GM21786 (cell line): ENCODE measurements around the gene TACC2.

Experiments used
- ATAC-seq: cut with Tn5 transposase; IDR thresholded peaks from one replicate; pipeline ENCODE4 v1.9.1; 2021; ENCODE audit not compliant: unreplicated experiment

The TACC2 gene

GRCh38 chr10:122245136-122245535 lies 256.2 kb downstream of the TACC2 start:
- no peak for ATAC-seq

DNA sequence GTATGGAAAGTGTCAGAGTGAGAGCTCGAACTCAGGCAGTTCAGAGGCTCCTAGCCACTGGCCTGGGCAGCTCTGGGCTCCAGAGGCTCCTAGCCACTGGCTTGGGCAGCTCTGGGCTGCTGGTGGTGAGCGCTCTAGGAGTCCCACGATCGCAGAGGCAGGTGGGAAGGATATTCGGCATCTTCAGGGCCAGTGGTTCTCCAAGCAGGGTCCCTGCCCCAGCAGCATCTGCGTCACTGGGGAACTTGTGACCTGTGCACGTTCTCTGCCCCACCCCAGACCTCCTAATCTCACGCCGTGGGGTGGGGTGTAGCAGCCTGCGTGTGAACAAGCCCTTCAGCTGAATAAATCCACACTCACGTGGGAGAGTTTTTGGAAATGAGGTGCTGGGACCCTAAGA lies 256.9 kb downstream of the TACC2 start:
- no peak for ATAC-seq

GRCh38 chr10:122246830-122247520 lies 258.0 kb downstream of the TACC2 start:
- no peak for ATAC-seq

GRCh38 chr10:122248356-122249302 lies 259.7 kb downstream of the TACC2 start:
- no peak for ATAC-seq

GRCh38 chr10:122249303-122249850 lies 260.4 kb downstream of the TACC2 start:
- ATAC-seq: no peak

GRCh38 chr10:122249991-122250750 lies 261.2 kb downstream of the TACC2 start:
- no peak for ATAC-seq

DNA sequence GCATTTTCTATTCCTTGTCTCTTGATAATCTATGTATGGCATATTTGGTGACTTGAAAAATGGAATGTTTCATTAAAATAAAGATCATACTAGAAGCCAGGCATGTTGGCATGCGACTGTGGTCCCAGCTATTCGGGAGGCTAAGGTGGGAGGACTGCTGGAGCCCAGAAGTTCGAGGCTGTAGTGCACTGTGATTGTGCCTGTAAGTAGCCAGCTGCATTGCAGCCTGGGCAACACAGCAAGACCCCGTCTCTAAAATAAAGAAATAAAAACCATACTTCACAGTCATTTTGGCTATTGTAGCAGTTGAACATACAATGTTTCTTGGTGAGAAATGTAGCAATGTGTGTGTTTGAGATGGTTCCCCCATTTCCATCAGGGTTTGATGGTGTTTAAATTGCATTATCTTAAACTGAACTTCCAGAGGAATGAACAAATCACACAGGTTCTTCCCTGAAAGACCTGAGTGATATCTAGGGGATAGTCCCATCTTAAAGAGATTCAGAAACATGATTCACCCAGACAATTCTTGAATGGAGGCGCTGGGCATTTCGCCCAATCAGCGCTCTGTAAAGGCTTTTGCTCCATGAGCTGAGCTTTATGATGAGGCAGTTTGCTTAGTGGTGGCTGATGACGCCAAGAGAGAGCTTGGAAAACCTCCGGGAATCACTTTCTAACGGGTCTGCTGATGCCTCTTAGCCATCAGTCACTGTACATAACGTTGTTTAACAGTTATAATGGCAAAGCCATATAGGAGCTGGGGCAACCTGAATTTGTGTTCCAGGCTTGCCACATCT lies 262.7 kb downstream of the TACC2 start:
- ATAC-seq: no peak

- ATAC-seq: no peak
Observed at GRCh38 chr10:122252805-122253204, 263.8 kb downstream of the TACC2 start.

DNA sequence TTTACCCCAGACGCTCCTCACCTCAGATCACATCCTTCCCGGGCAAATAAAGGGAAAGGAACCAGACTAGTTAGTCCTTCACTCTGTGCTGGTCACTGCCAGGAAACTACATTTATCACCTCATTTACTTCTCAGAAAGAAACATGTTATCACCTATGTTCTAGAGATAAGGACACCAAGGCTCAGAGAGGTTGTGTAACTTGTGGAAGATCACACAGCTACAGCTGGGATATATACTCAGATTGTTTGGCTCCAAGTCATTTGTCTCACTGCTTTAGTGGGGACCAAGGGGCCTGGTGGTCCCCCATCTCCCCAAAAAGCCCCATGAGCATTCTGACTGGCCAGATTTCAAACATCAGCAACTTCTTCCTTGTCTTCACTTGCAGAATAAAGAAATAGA lies 264.6 kb downstream of the TACC2 start:
- ATAC-seq: no peak

GRCh38 chr10:122254831-122255230 lies 265.9 kb downstream of the TACC2 start:
- no peak for ATAC-seq

DNA sequence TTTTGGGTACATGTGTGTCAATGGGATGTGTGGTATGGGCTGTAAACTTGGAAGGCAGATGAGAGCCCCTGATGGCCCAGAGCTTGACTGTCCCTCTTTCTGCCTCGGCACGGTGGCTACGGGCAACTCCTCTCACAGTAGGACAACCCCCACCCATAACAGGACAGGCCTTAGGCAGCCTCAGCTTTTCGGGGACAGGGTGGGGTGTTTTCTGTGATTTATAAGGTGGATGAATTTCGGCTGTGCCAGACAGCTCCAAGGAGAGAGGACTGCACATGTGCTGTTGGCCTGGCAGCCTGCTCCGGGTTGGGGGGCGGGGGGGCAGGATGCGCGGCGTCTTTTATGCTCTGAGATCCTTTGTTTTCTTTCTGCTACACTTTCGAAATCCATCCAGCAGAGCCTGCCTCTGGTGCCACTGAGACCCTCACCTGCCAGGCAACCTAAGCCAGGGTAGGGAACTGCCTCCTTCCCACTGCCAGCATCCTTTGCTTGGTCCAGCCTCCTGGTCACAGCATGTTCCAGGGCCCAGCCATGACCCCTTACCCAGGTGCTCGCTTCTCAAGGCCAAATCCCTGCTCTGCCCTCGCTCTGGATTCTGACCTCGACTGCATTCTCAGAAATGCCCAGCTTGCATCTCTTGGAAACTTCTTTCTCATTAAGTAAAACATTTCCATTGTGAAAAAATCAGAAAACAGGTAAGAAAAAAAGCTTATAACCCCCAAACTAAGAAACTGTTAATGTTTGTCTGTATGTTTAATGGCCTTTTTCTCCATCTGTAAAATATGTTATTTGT lies 266.7 kb downstream of the TACC2 start:
- no peak for ATAC-seq

DNA sequence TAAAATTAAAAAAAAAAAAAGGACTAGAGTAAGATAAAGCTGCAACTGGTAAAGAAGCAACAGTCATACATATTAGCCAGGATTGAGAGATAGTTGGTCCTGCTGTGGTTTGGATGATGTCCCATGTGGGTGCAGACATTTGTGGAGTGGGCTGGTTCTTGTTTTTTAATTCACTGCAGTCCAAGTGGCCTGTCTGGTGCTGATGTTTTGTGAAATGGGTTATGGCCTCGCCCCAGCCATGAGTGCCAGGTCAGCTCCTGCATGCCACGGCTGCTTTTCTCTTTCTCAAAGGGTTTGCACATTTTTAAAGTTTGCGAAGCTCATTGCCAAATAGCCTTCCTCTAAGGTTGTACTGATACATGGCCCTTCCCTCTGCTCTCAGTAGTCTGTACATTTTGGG lies 268.1 kb downstream of the TACC2 start:
- no peak for ATAC-seq

DNA sequence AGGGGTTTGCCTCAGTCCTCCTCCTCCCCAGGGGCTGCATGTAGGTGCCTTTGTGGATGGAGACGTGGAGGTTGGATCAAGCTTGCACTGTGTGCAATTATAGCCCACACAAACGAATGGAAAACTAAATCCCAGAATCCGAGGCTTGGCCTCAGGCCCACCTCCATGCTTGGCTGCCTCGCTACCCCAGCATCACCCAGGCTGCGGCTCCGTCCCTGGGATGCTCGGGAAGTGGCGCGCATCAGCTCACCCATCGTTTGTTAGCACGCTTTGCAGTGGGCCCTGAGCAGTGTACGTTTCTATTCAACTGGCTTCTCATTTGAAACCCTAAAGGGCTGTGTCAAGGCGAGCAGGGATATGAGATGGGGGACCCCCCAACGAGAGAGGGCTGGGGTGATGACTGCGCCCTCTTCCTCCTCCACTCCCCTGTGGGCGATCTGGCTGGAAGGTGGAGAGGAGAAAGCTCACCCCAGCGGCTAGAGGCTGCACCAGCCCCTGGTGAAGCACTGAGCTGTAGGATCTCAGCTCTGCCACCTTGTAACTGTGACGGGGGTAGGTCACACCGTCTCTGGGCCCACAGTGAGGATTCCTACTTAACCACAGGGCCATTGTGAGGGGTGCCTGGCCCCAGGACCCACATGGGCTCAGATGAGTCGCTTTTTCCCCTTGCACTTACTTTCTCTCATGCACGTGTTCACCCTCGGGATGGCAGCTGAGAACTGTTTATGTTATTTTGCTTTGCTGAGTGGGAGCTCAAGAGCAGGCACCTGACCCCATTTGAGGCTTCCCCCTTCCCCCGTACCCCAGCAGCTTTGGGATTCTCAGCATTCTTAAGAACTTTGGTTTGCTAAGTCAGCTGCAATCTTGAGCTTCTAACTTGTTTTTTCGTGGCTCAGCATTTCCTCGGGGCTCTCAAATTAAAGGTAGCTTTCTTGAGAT lies 269.4 kb downstream of the TACC2 start:
- ATAC-seq: no peak

- no peak for ATAC-seq
Observed at GRCh38 chr10:122259075-122259466, 270.1 kb downstream of the TACC2 start.

- ATAC-seq: no peak
Observed at GRCh38 chr10:122261584-122261983, 272.6 kb downstream of the TACC2 start.

DNA sequence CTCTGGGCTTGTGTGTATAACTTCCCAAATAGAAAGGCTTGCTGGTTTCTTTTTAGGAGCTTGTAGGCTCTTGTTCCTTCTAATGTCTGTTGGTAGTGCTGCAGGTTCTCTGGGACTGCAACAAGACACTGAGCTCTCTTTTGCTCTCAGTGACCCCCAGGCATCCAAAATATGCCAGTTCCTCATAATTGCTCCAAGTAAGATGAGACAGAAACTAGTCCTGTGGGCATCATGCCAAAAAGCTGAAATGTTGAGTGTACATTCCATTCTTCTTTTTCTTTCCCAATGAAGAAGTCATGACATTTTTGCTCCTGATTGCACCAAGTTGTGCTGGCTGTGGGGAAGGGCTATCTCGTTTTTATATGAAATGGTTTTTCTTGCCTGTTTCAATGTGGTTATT lies 275.0 kb downstream of the TACC2 start:
- no peak for ATAC-seq

DNA sequence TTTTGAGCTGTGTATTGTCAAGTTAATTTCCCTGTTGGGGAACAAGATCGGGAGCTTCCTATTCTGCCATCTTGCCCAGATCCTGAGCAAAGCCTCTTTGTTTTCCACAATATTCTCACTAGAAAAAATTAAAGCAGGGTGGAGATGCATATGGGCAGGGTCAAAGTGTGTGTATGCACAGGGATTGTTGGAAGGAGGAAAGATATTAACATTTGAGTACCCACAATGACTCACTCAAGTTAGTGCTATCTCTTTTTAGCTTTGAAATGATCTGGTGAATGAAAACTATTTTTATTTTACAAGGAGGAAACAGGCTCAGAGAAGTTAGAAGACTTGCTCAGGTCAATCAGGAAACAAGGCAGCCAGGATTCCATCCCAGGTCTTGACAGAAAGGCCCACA lies 275.5 kb downstream of the TACC2 start:
- ATAC-seq: no peak

DNA sequence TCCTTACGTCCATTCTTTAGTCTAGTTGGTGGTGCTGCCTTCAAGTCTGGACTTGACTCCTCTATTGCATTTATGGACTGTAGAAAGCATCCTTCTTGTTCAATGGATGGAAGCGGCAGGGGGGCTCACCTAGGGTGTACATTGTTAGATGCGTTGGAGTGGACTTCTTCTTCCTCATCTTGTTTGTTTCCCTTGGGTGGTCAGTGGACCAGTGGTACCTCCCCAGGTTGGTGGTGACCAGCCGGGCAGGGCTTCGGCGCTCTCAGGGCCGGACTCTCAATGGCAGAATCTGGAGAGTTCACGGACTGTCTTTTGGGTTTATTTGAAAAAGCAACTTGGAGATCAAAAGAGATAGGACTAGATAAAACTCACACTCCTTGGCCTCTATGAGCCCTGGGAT lies 276.0 kb downstream of the TACC2 start:
- ATAC-seq: no peak

GRCh38 chr10:122265896-122266295 lies 276.9 kb downstream of the TACC2 start:
- ATAC-seq: no peak
